Cerebellar cortex (tissue), 1 donor: ENCODE data around the gene IGSF3.

Source experiments
- DNase-seq: peaks from one replicate; pipeline ENCODE4 v3.0.0-alpha.2; 2015; ENCODE audit warnings: low spot score

Gene IGSF3

DNA sequence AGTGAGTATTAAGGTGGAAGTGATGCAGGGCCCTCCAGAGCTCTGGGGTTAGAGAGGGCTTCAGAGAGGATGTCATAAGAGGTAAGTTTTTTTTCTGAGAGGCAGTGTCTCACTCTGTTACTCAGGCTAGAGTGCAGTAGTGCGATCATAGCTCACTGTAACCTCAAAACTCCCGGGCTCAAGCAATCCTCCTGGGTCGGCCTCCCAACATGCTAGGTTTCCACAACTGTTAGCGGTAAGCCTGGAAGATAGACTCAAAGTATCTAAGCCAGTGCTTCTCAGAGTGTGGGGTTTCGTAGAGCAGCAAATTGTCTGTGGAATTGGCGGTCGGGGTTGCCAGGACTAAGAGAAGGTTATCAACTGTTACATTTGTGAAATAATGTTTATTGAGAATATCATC, 18.6 kb upstream of the IGSF3 start:
- DNase-seq, result no peak

DNA sequence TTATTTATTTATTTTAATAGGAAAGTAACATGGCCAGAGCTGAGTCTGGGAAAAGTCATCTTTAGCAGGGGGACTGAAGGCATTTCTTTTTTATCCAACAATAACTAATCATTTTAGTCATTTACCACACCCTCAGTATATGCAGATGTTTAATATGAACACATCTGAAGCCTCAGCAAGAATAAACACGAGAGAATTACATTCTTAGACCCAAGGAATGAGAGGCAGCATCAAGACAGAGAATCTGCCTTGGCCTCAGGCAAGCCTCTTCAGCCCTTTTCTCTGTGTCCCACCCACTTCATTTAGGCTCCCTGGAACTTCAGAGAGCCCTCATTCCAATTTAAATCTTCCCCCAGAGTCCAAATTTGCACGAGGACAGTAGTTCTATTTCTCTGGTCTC, 17.0 kb upstream of the IGSF3 start:
- no peak for DNase-seq

DNA sequence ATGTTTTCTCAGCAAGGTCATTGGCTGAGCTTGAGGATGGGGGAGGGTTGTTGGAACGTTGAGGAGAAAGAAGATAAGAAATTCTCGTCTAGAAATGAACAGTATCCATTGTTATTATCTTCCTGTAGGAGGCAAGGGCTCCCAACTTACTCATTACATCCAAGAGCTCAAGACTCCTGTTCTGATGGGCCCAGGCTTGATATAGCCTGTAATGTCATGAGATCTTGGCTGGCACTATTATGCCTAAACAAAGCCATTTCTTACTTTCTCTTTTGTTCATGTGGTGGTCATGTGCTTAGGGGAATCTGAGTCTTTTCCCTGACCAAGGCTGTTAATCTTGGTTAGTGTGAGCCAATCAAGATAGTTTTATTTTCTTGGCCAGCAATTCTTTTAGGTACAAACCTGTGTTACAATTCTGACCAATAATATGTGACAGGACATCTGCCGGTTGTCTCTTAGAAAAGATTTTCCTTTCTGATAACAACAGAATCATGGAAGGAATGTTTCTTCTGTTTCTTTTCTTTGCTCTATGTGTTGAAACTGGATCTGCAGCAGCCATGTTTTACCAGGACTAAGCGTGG, 15.2 kb upstream of the IGSF3 start:
- DNase-seq, result no peak

DNA sequence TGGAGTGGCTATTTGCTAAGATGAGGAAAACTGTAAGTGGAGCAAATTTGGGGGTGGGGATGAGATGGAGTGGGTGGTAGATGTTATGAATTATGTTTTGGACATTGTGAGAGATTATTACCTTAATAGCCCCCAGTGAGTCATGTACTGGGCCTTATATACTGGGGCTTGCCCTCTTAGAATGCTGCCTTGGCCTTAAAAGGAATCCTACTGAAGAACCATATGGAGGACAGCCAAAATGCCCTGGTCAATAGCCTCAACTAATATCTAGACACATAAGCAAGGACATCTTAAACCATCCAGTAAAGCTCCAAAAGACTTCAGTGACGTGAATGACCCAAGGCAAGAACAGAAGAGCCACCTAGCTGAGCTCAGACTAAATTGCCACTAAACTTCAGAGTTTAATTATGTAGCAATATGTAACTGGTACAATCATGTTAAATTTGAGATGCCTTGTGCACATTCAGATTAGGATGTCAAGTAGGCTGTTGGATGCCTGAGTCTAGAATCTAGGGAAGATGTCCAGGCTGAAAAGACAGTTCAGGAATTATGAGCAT, 13.9 kb upstream of the IGSF3 start:
- no peak for DNase-seq

DNA sequence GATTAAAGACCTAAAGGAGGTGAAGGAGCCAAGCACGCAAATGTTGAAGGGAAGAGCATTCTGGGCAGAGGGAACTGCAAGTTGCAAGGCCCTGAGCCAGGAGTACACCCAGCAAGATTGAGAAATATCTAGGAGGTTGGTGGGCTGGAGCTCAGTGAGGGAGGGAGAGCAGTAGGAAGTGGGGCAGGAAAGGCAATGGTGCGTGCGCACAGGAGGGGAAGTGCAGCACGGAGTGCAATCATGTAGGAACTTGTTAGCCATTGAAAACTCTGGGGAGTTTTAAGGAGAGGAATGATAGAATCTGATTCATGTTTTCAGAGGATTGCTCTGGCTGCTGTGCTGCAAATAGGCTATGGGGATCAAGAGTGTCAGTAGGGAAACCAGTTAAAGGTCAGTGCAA, 13.2 kb upstream of the IGSF3 start:
- DNase-seq, result no peak

DNA sequence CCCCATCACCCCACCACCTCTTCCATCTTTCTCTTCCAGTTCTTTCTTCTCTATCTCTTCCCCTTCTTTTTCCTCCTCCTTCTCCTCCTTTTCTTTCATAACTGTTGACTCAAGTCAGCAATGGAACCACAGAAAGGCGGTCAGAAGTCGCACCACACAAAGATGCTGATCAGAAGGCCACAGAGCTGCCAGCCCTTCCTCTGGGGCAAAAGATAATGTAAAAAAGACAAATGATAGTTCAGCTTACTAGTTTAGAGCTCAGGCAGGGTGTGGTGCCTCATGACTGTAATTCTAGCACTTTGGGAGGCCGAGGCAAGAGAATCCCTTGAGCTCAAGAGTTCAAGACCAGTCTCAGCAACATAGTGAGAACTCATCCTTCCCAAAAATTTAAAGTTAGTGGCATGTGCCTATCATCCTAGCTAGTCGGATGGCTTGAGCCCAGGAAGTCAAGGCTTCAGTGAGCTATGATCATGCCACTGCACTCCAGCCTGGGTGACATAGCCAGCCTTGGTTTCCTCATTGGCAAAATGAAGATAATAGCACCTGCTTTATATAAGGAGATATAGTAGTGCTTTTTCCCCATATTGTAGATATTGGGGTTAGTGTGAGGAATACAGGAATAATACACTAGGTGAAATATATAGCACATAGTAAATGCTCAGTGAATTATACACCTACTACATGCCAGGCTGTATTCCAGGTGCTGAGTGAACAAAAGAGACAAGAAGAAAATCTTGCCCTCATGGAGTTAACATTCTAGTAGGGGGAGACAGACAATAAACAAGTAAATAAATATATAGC, 12.5 kb upstream of the IGSF3 start:
- DNase-seq, result no peak

DNA sequence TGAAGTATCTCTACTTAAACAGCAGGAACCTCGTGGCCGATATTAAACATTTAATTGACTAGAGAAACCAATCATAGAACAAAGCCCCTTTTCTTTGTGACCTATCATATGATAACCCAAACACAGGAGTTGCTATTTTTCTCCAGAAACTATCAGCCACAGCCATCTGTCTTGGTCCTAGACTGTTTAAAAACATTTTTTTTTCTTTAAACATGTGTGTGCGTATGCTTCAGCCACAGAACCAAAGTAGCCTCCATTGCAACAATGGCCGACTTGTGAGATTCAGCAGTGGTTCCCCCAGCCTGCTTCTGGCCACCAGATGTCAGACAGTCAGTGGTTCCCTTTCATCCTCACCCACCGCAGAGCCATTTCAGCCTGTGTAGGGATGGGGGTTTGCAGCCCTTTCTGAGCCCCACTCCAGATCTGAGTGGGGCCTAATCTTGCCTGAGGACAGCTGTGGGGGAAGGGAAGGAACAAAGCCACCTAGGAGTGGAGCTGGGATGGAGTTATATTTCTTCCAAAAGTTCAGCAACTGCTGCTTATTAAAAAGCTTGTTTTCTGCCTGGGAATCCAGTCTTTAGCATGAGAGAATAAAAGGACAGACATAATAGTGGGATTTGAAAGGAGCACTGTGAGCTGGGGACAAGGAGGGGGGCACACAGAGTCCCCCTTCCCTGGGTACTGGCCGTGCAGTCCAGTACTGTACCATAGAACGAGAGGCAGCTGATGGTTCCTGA, 11.7 kb upstream of the IGSF3 start:
- DNase-seq, result no peak

DNA sequence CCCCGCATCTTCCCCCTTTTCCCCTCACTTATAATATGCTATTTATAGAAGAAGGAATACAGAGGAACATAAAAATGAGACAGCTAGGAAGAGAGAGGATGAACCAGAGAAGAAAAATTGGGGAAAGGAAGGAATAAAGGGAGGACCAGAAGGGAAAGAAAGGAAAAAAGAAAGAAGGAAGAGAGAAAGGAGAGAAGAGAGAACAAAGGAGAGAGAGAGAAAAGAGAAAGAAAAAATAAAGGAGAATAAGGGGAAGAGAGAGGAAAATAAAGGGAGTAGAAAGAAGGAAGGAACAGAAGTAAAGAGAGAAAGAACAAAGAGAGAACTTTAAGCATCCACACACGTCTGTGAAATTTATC, 11.2 kb upstream of the IGSF3 start:
- DNase-seq, result no peak

DNA sequence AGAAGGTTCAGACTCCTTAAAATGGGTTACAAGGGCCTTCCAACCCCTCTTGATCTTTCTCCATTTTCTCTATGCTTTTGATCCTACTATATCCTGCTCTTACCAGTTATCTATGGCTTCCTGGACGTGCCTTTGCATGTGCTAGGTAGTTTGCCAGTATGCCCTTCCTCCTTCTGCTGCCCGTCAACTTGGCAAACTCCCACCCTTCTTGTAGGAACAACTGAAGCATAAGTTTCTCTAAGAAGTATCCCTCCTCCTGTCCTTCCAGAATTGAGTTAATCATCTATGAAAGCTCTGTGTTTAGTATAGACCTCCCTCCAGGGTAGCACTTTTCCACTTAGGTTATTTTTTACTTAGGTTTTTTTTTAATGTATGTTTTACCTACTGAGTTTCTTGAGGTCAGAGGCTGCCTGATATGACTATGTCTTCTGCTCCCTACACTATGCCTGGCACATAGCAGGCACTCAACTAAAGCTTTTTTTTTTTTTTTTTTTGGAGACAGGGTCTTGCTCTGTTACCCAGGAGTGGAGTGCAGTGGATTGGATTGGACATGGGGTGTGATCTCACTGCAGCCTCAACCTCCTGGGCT, 10.0 kb upstream of the IGSF3 start:
- no peak for DNase-seq

DNA sequence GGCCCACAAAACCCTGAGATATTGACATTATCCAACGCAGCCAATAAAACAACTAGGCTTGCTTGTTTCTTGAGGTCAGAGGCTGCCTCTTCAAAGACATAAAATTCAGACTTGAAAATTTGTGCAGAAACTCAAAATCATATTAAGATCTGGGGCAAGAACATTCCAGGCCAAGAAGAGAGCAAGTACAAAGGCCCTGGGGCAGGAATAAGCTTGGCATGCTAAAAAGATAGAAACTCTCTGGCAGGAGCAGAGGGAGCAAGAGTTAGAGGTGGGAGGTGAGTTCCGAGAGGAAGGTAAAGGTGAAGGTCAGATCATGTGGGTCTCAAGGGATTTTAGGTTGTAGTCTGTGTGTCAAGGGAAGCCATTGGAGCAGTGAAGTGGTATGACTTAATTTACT, 8.8 kb upstream of the IGSF3 start:
- no peak for DNase-seq

DNA sequence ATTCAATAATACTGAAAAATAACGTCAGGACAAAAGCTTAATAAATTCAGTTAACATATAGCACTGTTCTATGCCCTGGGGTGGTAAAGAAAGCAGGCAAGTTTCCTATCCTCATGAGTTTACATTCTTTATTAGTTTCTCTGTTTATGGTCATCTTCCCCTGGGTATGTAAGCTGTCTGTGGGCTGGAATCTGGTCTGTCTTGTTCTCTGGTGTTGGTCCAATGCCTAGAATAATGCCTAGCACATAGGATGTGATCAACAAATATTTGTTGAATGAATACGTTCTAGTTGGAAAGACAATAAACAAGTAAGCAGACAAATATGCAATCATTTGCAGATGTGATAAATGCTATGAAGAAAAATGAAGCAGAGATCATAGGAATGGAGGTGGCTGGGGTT, 7.2 kb upstream of the IGSF3 start:
- no peak for DNase-seq

DNA sequence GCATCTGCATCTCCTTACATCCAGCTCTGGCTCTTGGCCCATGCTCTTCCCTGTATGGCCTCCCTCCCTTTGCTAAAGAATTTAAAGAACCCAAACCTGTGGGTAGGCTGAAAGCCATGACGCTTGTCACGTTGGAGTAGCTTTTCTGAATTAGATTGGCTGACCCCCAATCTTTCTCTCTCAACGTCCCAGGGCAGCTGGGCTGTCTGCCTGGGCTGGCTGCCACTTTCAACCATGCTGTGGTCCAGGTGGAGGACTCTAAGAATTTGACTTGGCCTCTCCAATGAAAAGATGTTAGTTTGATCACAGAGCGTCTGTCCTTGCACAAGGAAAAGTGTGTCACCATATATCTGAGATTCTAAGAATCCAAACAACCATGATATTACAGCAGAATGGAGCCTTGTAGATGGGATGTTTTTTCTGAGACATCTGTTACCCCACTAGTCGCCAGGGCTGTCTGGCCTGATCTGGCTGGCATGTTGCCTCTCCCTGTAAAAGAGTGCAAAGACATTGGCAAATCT, 6.5 kb upstream of the IGSF3 start:
- no peak for DNase-seq

DNA sequence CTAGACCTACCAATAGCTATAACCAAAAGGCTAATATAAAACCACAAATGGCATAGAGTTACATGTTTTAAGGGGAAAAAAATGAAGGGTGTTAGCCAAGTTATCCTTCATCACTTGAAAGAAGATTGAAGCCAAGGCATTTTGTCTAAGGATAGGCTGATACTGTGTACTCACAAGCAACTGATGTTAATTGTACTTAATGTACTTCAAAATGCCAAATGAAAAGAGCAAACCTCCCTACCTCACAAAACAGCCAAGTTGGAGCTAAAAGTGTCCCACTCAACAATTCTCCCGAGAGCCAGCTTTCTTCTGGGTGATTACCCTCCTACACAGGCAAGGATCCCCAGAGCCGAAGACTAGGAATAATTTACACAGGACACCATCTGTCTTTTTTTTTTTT, 4.4 kb upstream of the IGSF3 start:
- no peak for DNase-seq

DNA sequence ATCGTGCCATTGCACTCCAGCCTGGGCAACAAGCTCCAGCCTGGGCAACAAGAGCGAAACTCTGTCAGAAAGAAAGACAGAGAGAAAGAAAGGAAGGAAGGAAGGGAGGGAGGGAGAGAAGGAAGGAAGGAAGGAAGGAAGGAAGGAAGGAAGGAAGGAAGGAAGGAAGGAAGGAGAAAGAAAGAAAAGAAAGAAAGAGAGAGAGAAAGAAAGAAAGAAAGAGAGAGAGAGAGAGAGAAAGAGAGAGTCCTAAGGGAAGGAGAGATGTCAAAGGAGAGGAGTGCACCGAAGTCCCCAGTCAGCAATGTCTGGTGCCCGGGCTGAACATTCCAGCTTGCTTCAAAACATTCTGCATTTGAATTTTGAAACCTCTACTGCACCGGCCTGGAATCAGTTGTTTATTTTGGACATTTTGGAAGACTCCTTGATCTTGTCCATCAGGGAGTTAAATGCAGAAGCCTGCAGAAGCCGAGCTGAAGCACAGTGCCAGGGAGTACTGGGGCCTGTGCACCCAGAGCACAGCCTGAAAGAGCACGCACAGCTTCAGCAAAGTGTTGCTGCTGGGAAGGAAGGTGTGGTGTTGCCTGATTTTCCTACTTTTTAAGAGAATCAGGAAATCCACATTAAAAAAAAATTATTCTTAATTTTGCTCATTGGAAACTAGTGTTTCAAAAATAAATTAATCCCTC, 3.7 kb upstream of the IGSF3 start:
- no peak for DNase-seq

DNA sequence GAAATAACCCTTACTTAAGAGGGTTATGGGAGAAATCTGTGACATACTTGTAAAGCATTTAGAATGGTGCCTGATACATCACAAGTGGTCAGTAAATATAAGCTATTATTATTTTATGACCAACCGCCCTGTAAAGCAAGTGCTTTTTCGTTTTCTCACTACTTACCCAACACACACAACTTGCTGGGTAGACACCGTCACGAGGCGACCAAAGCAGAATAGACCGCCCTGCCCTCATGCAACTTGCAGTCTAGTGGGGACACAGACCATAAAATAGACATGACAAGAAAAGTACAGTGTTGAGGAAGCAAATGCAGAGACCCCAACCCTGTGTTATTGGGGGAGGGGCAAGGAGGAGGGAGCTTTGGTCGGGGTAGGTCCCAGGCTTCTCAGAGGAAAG, 744 bp upstream of the IGSF3 start:
- no peak for DNase-seq

DNA sequence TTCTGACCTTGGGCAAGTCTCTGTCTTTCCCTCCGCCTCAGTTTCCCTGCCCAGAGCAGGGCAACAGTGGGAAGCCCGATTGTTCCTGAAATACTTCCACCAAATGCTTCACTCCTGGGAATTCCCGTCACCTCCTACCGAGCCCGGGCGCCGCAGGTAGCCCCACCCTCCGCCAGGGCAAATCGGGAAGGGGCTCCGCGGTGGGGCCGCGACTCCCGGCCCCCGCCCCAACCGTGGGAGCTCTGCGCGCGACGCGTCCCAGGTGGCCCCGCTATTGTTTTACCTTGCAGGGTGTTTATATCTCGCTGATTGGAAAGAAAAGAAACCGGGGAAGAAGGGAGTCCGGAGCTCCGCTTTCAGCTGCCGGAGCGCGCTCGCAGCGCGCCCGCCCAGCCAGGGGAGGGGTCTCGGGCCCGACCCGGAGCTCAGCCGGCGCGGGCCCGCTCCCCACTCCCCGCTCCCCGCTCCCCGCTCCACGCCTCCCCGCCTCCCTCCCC, 407 bp downstream of the IGSF3 start:
- no peak for DNase-seq

DNA sequence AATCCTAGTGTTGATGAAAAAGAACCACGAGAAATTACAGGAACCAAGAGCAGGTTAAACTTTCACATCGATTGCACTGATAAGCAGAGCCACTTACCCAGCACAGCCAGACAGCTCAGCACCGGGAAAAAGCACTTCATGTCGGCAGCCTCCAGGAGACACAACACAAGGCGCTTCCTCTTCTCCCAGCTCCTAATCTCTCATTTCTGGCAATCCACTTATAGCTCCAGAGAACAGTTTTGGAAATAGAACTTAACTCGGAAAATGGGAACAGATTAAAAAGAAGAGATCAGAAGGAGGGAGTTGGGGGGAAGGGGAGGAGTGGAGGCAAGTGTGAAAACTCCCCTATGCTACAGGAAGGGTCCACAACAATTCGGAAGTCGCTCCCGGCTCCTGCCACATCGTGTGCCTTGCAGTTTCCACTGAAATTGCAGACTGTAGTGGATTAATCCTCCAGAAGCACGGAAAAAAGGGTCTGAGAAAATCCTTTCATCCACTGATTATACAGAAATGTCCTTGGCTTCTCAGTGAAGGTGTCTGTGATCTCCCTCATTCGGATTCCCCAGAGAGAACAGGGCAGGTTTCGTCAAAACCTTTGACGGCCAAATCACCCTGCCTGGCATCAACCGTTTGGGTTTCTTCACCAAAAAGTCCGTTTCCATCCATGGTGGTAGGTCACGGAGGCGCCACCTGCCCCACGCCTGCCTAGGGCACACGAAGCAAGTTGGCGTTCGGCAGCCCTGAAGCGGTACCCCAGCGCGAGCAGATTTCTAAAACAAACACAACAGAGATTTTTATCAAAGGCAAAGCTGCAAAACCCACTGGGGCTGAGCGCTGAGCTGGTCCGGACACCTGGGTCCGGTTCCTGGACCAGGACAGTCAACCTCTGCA, 1.1 kb downstream of the IGSF3 start:
- no peak for DNase-seq

DNA sequence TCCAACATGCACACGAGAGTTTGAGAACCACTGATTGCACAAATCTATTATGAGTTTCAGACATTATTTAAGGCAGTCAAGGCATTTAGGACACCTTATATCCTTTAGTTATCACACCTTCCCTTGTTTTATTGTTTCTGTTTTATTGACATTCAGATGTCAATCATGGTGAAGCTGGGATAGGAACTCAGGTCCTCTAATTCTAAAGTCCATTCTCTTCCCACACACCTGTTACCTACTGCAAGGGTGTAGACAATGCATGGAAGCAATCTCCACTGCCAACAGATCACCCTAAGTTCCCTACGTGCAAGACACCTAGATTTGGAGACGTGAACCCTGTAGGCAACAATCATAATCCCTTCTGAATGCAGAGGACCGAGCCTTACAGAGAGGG, 2.6 kb downstream of the IGSF3 start:
- DNase-seq, result no peak

DNA sequence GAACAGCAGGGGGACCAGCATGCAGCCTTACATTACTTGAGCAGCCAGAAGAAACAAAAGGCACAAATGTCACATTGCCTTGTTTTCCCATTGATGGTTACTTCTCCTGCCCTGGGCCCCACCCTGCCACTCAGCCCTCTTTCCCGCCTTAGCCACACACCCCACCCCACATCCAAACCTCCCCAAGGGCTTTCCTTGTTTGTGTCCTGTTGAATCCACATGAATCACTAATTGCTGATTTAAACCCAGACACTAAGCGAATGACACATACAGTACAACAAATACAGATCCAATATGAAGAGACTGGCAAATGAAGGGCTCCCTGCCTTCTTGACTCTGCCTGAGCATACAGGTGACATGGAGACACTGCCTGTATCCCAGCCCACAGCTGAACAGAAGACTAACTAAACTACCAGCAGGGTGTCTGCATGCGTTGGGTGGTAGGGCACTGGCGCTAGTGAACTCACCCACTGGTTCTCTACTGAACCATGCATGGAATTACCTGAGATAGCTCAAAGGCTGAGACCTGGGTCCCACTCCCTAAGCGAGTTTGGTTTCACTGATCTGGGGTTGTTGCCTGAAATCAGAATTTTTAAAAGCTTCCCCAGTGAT, 3.1 kb downstream of the IGSF3 start:
- no peak for DNase-seq

DNA sequence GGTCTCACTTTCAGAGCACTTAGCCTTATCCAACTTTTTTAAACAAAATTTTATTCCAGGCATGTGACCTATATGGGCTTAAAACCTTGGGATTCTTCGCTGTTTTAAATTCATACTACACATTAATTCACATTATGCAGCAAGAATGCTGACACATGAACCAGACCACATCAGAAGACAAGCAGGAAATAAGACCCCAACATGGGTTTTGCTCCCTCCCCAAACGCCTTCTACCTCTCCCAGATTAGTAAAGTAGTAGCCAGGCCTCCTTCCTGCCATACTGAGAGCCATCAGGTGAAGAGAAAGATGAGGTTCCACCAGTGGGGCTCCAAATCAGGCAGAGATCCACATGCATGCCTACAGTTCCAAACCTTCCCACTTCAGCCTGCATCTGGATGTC, 3.7 kb downstream of the IGSF3 start:
- DNase-seq, result no peak
